ENCODE results near the gene WDTC1.

WDTC1 gene

GRCh38 chr1:27332536-27333281, 98.3 kb downstream of the WDTC1 start:
- DNase-seq (ENCODE audit: low read depth in 2 of 2, low spot score in 1 of 2), result peak in 1 of 2 donors; percentile 17

GRCh38 chr1:27333717-27334279, 99.4 kb downstream of the WDTC1 start:
- no peak for DNase-seq (ENCODE audit: low read depth in 2 of 2, low spot score in 1 of 2)

GRCh38 chr1:27335506-27336422, 101.3 kb downstream of the WDTC1 start:
- no peak for DNase-seq (ENCODE audit: low read depth in 2 of 2, low spot score in 1 of 2)

DNA sequence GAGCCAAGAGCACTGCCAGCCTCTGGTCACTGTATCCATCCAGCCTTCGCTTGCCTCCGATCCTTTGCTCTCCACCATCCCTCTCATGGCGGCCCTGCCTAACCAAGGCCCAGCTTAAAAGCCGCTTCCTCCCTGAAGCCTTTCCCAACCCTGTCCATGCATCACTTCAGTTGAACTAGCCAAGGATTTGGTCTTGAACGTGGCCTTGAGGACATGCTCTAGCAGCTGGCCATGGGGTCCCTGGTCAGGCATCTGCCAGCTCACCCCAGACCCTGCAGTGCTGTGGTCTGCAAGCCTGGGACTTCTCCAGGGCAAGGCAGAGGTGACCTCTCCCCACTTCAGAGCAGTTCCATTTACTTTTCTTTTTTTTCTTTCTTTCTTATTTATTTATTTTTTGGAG, 102.3 kb downstream of the WDTC1 start:
- DNase-seq (ENCODE audit: low read depth in 2 of 2, low spot score in 1 of 2), result no peak

- DNase-seq (ENCODE audit: low read depth in 2 of 2, low spot score in 1 of 2), result no peak
These were observed 104.3 kb downstream of the WDTC1 start for GRCh38 chr1:27338751-27339150.

DNA sequence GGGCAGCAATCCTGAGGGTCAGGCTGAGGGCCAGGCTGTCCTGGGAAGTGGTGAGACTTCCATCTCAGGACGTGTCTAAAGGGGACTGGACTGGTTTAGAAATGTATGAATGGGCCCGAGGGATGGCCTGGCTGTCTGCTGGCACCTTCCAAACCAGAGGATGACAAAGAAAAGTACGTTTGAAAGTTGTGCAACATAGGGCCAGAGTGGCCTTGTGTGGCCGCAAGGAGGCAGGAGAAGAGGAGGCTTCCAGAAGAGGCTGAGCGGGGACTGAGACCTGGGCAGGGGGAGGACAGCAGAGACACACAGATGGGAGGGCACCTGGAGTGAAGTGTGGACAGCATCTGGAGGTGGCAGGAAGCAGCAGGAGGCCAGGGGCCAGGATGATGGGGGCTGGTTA, 104.8 kb downstream of the WDTC1 start:
- no peak for DNase-seq (ENCODE audit: low read depth in 2 of 2, low spot score in 1 of 2)

DNA sequence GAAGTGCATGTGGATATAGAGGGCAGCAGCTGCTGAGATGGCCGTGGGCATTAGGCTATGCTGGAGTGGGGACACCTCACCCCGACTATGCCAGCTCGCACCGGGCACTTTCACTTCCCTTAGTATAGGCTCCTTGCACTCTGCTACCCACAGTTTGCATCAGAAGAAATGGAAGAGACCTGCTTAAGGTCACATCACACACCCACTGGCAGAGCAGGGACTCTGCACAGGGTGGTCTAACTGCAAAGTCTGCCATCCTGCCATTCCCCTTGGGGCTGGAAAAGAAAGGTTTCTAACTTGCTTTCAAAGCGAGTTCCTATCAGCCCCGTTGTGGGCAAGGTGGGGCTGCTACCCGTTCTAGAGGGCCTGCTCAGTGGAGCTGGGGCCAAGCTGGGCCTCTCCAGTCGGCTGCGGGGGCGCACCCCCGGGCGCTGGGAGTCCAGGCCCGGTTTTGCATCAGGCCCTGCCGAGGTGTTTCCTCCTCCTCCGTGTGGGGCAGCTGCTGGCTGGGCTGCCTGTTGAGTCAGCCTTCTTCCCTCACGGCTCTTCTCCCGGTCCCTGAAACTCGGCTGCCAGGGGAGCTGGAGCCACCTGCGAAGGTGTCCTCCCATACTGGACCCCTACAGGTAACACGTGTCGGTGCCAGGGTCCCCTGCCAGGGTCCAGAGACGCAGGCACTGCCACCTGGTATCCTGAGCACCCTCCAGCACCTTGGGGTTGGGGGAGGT, 107.3 kb downstream of the WDTC1 start, which contains the start of gene SYTL1:
SYTL1 (plus strand) TSS at position 498 of the 728 bp plus-strand sequence. CDS start 3,313 bp downstream, outside the sequence.
- peak in 1 of 2 donors; percentile 38 for DNase-seq (ENCODE audit: low read depth in 2 of 2, low spot score in 1 of 2)

DNA sequence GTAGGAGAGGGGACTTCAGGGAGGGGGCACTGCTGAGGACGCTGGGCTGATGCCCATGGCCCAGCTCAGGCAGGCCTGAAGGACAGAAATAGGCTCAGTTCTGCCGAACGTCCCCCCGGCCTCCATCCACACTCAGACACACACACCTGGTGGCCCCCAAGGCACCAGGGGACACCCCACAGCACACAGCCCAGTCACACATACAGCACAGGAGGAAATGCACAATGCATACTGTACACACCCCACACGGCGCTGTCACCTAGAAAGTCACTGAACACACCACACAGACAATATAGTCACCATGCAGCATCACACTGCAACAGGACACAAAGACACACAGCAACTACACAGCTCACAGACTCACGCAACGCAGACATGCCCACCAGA, 108.0 kb downstream of the WDTC1 start:
- DNase-seq (ENCODE audit: low read depth in 2 of 2, low spot score in 1 of 2), result no peak

DNA sequence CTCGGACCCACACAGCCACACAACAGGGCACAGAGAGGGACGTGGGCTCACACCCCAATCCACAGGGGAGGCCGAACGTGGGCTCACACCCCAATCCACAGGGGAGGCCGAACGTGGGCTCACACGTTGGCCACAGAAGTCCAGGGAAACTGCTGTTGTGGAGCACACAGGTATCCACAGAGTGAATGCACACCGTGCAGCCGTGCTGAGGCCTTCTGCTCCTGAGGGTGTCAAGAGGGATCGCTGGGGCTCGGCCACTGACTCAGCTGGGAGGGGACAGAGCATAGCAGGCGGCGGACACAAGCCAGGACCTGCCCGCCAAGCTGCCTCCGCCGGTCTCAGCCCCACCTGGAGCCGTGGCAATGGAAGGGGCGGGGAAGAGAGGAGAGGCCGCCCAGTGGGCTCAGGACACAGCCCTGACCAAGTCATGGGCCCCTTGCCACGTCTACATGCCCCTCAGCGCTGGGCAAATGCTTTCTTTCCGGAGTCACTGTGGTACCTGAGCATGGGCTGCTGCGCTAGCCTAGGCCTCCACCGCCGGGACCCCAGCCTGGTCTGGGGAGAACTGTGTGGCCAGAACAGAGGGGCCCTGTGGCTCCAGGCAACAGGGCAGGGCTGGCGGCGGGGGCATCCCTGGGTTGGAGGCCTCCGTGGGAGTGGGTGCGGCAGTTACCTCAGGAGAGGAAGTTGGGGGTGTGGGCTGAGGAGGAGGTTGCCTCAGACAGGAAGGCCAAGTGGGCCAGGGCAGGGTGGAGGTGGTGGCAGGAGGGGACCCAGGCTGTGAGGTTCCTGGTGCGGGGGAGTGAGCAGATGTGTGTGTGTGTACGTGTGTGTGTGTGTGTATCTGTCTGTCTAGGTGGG, 108.6 kb downstream of the WDTC1 start:
- peak; percentile 53 to 76 for DNase-seq (ENCODE audit: low read depth in 2 of 2, low spot score in 1 of 2)

GRCh38 chr1:27343639-27344025, 109.2 kb downstream of the WDTC1 start:
- no peak for DNase-seq (ENCODE audit: low read depth in 2 of 2, low spot score in 1 of 2)

DNA sequence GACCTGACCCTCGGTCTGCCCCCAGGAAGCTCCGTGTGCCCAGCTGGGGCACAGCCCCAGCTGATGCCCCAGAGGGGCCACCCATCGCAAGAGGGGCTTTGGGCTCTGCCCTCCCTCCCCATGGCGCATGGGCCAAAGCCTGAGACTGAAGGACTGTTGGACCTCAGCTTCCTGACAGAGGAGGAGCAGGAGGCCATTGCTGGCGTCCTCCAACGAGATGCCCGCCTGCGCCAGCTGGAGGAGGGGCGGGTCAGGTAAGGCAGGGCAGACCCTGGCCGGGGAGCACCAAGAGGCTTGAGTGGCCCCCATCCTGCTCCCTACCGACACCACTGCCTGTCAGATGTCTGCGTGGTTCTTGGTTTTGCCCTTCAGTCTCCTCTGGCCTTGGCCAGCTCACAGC, 110.8 kb downstream of the WDTC1 start:
- no peak for DNase-seq (ENCODE audit: low read depth in 2 of 2, low spot score in 1 of 2)

GRCh38 chr1:27346357-27346756, 111.9 kb downstream of the WDTC1 start:
- DNase-seq (ENCODE audit: low read depth in 2 of 2, low spot score in 1 of 2), result no peak

GRCh38 chr1:27346991-27347624, 112.7 kb downstream of the WDTC1 start:
- no peak for DNase-seq (ENCODE audit: low read depth in 2 of 2, low spot score in 1 of 2)

- DNase-seq (ENCODE audit: low read depth in 2 of 2, low spot score in 1 of 2), result no peak
These were observed 114.7 kb downstream of the WDTC1 start for GRCh38 chr1:27348861-27349783.

DNA sequence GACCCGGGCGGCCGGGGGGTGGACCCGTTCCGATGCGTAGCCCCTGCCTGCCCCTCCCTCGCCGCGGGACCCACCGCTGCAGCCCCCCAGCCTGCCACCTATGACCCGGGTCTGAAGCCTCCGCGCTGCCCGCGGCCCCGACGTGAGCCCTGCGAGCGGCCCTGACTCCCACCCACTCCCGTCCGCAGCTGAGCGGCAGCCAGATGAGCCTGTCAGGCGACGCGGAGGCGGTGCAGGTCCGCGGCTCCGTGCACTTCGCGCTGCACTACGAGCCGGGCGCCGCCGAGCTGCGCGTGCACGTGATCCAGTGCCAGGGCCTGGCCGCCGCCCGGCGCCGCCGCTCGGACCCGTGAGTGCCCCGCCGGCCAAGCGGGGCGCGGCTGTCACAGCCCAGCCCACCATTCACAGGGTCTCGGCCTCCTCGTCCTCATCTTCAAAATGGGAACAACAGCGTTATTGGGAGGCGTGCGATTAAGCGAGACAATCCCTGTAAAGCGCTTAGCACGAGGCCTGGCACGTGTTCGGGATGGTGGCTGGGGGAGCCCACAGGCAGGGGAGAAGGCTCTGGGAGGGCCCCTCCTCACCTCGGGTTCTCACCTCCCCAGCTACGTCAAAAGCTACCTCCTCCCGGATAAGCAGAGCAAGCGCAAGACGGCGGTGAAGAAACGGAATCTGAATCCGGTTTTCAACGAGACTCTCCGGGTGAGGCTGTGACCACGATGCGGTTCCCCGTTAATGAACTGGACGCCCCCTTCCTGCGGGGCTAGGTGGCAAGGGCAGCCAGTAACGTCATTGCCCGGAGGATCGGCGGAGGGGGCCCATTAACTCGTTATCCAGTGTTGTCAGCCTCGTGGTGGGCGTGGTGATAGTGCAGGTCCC, 115.6 kb downstream of the WDTC1 start:
- no peak for DNase-seq (ENCODE audit: low read depth in 2 of 2, low spot score in 1 of 2)

- no peak for DNase-seq (ENCODE audit: low read depth in 2 of 2, low spot score in 1 of 2)
These were observed 116.5 kb downstream of the WDTC1 start for GRCh38 chr1:27350663-27351540.

All from stimulated activated CD8-positive, alpha-beta memory T cell treated with anti-CD3 and anti-CD28 coated beads, Interleukin-4, amount 100 ng/mL, for 4 hours (primary cell).